SK-N-SH treated with all-trans-retinoic acid at 6 μM for 48 hours (cell line): Measurements from ENCODE around the gene VPS13D.

ENCODE experiments used
- PPARA ChIP-seq: fragments of 250-450 bp; sonication (Bioruptor Pico); IDR thresholded peaks from 2 replicates; pipeline ENCODE4 v1.5.0; 2020; ENCODE audit warnings: mild to moderate bottlenecking, borderline replicate concordance
- RARB ChIP-seq: fragments of 250-450 bp; sonication (Bioruptor Pico); IDR thresholded peaks from 2 replicates; pipeline ENCODE4 v1.8.0; 2021; ENCODE audit warnings: mild to moderate bottlenecking, moderate library complexity
- TOX ChIP-seq: fragments of 250-450 bp; sonication (Bioruptor Pico); IDR thresholded peaks from 2 replicates; pipeline ENCODE4 v1.8.0; 2021; ENCODE audit warnings: mild to moderate bottlenecking, moderate library complexity, borderline replicate concordance

DNA sequence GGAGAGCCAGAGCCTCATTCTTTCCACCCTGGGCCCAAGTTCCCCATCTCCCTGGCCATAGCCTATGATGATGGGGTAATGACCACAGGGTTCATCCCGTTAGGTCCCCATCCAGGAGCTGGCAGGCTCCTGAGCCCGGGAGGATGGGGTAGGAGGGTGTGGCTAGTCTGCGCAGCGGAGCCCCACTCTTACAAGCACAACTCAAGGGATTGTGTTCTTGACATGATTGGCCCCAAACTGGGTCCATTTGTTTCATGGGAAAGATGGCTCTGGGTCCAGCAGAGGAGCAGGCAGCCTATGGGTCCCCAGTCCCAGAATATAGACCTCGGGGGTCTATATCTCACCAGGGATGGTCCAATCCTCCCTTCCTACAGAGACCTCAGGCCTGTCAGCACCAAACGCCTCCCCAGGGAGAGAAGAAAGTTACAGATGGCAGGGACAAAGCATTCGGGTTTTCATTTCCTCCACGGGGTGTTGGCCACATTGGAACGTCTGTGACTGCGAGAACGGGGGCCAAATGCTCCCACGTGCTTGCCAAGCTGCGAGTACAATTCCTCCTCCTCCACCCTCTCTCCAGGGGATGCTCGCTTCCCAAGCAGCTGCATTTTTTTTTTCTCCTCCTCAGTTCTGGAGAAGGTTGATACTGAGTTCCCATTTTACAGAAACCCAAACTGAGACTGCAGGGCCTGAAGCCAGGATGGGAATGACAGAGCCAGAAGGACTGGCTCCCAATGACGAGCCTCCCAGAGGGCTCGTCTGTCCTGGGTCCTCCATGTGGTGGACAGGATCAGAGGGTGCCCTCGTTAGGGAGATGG lies 317.1 kb downstream of the VPS13D start:
- TF ChIP-seq TOX (CRISPR knock-in tag) = no peak
- no peak for TF ChIP-seq RARB (CRISPR knock-in tag)
- no peak for TF ChIP-seq PPARA (CRISPR knock-in tag)
